GM08714 (cell line): Measurements from ENCODE around the gene HDAC4.

ENCODE experiments used
- H3K4me3 ChIP-seq: fragments of 200-500 bp; sonication (Bioruptor generic); 2 replicates; pipeline ENCODE4 v1.5.1; 2014; ENCODE audit warnings: mild to moderate bottlenecking, low read length, inconsistent platforms
- ZNF274 ChIP-seq: IDR thresholded peaks from 2 replicates; pipeline ENCODE4 v1.6.1; 2012; ENCODE audit warnings: mild to moderate bottlenecking, low read depth, low read length

Gene HDAC4

DNA sequence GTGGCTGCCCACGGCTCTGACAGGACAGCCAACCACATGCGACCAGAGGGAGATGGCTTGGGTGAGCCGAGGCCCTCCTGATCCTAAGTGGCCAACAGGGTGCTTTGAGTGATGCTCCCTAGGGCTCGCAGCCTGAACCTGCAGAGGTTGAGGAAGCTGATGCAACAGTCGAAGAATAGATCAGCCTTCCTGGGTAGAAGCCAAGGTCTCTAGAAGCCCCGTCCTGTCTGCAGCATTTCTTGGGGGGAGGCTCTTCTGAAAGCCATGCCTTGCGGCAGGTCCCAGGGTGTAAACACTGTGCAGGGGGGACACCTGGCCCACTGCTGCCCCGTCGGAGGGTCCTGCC is 136.4 kb downstream of the HDAC4 start:
- no peak overlapping the region for H3K4me3 ChIP-seq
- TF ChIP-seq ZNF274: no peak

DNA sequence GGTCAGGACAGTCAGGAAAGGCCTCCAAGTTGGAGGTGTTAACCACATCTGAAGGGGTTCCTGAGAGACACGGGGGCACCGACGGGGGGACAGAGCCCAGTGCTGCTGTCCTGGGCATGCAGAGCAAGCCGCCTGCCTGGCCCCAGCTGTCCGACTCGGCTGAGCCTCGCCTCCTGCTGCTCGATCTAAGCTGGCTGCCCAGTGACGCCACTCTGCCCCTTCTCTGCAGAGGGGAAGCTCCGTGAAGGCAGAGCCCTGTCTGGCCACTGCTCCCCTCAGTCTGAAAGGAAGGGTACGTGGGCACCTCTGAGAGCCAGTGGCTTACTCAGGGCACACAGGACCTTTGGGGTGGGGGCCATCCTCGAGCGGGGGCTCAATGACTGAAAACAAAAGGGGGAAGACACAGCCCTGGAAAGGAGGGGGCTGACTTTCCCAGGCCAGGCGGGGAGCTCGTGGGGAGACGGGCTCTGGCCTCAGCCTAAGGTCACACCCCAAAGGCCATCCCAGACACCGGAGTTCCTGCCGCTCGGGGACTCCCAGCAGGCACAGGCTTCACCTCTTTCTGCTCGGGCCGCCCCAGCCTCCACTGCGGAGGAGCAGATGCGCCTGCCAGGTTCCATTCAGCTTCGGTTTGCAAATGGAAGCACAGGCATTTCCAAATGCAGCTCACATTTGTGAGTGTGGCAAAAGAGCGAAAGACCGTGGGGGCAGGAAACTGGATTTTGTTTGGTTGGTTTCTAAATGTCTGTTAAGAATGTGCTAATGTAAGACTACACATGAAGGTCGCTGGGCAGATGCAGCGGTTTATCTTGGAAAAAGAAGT is 136.9 kb downstream of the HDAC4 start:
- no peak overlapping the region for H3K4me3 ChIP-seq
- no peak for TF ChIP-seq ZNF274

DNA sequence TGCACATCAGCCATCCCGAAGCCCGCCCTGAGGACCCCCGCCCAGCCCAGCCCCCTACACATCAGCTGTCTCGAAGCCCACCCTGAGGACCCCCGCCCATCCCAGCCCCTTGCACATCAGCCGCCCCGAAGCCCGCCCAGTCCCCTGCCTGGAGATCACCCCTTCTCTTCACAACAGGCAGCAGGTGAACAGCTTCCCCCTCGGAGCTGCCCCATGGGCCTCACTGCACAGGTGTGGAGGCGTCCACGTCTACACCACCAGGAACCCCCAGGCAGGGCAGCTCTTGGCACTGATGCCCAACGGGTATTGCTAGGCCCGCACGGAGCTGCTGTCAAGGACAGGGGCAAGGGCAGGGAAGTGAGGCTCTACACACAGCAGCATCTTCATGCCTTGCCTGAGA is 137.6 kb downstream of the HDAC4 start:
- H3K4me3 ChIP-seq: no peak overlapping the region
- TF ChIP-seq ZNF274: no peak

GRCh38 chr2:239262484-239263230 is 138.2 kb downstream of the HDAC4 start:
- TF ChIP-seq ZNF274: no peak
- H3K4me3 ChIP-seq: no peak overlapping the region

GRCh38 chr2:239261796-239262483 is 138.9 kb downstream of the HDAC4 start:
- H3K4me3 ChIP-seq: no peak overlapping the region
- no peak for TF ChIP-seq ZNF274

DNA sequence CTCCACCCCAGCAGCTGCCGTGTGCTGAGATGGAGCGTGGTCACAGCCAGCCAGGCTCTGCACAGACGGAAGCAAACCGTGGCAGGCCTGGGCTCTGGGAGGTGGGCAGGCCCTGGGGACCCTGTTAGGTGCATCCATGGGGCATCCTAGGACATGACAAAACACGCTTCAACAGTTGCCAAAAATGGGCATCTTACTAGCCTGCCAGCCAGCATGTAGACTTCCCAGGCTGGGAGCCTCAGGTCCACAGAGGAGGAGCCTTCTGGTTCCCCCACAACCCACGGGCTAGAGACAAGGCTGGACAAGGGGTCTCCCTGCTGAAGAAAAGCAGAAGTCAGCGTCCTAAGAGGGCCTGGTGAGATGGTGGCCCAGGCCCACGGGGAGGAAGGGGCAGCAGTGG is 139.5 kb downstream of the HDAC4 start:
- no peak for TF ChIP-seq ZNF274
- H3K4me3 ChIP-seq: no peak overlapping the region

GRCh38 chr2:239260546-239261327 is 140.1 kb downstream of the HDAC4 start:
- TF ChIP-seq ZNF274: no peak
- H3K4me3 ChIP-seq: no peak overlapping the region

GRCh38 chr2:239259603-239260298 is 141.1 kb downstream of the HDAC4 start:
- H3K4me3 ChIP-seq: no peak overlapping the region
- no peak for TF ChIP-seq ZNF274

DNA sequence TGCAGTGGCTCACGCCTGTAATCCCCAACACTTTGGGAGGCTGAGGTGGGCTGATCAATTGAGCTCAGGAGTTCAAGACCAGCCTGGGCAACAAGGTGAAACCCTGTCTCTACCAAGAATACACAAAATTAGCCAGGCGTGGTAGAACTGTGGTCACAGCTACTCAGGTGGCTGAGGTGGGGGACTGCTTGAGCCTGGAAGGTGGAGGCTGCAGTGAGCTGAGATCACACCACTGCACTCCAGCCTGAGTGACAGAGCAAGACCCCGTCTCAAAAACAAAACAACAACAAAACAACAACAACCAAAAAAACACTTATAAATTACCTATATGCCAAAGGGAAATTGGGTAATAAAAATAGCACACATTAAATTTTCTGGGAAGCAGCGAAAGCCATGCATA is 141.6 kb downstream of the HDAC4 start:
- no peak overlapping the region for H3K4me3 ChIP-seq

GRCh38 chr2:239258248-239258647 is 142.6 kb downstream of the HDAC4 start:
- TF ChIP-seq ZNF274: no peak
- H3K4me3 ChIP-seq: no peak overlapping the region

More for the DNA sequence above, 141.6 kb downstream of the HDAC4 start:
- no peak for TF ChIP-seq ZNF274

GRCh38 chr2:239257511-239257937 is 143.3 kb downstream of the HDAC4 start:
- TF ChIP-seq ZNF274: no peak
- no peak overlapping the region for H3K4me3 ChIP-seq

DNA sequence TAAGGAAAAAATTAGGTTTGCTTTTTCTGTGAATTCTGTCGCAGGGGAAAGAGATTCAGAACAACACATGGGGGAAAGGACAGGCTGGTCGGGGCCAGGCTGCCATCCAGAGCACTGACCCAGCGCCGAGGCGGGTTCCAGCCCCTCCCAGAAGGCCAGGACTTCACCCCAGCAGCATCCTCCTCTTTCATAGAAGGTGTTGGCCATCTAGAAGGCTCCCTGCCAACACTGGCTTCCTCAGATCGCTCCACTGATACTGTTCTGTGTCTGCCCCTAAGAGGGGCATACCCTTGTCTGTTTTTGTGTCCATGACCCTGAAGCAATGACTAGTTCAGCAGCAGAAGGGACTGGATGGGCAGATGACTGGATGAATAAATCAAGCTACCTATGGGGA is 144.5 kb downstream of the HDAC4 start:
- no peak overlapping the region for H3K4me3 ChIP-seq
- TF ChIP-seq ZNF274: no peak

DNA sequence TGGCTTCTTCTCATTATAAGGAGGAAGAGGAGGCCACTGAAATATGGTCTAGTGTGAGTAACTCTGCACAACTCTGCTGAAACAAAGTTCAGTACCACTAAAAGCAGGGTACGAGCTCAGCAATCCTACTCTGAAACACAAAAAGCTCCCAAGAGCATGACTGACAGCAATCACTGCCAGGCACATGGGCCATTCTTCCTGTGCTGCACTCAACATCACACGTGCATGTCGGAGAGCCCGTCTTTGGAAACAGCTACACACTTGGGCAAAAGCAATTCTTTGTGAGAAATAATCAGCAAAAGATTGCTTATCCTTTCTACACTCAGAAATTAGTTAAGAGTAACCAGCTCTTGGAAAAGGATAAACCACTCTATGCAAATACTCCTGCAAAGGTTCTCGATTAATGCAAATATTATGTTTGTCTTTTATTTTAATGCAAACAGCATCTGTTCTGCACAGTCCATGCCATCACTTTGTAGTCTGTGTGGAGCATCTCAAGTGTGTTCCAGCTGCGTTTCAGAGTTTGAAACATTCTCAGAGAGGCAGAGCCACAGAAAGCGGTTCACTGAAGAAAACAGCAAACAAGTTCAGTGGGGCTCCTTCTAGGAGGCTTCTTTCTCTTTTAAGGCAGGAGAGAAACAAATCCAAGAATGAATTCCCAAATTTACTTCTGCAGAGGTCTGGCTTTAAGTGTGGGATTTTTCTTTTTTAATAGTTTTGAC is 145.0 kb downstream of the HDAC4 start:
- no peak overlapping the region for H3K4me3 ChIP-seq
- no peak for TF ChIP-seq ZNF274
